LNCaP clone FGC (cell line): ENCODE results near the gene KLC1.

Experiments used
- DNase-seq: peaks from one replicate; pipeline ENCODE4 v3.0.0-alpha.2; 2011; ENCODE audit warnings: low read depth
- H3K4me3 ChIP-seq: 2 replicates; pipeline ENCODE4 v1.5.1; 2011; ENCODE audit warnings: mild to moderate bottlenecking, low read depth, low read length, control low read depth
- CTCF ChIP-seq: IDR thresholded peaks from 2 replicates; pipeline ENCODE4 v1.5.1; 2012; ENCODE audit warnings: mild to moderate bottlenecking; ENCODE audit not compliant: control insufficient read depth, insufficient read depth; ENCODE audit errors: extremely low read depth

The KLC1 gene

GRCh38 chr14:103733651-103734050, 104.6 kb downstream of the KLC1 start:
- no peak for TF ChIP-seq CTCF
- no peak overlapping the region for H3K4me3 ChIP-seq
- no peak for DNase-seq

DNA sequence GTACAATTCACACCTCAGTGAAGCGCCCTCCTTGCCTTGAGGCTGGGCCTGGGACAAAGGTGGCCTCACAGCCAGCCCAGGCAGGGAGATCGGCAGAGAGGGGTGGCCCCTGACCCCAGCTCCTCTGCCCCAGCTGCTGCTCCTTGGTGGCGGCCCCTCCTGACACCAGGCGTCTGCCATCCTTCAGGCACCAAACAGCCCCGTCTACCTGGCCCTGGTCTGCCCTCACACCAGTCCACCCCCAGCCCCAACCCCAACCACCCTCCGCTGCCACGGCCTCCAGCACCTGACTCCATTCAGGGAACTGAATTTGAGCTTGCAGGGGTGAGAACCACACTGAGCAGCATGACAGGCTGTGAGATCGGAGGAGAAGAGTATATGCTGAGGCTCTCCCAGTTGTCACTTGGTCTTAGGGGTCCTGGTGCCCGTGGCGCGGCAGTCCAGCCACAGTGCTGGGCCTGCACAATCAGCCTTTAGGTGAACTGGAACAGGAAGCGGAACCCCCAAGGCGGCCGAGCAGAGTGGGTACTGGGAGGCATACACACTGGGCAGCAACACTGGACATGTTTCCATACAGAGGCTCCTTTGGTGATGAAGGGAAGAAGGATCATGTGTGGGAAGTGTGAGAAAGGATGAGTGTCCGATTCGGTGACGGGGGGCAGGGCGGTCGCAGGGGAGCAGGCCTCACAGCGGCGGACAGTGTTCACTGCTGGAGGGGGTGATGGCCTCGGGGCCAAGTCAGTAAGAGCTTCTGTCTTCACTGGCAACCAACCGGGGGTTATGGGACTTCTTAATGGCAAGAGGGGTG, 105.3 kb downstream of the KLC1 start:
- no peak overlapping the region for H3K4me3 ChIP-seq
- no peak for TF ChIP-seq CTCF
- no peak for DNase-seq

DNA sequence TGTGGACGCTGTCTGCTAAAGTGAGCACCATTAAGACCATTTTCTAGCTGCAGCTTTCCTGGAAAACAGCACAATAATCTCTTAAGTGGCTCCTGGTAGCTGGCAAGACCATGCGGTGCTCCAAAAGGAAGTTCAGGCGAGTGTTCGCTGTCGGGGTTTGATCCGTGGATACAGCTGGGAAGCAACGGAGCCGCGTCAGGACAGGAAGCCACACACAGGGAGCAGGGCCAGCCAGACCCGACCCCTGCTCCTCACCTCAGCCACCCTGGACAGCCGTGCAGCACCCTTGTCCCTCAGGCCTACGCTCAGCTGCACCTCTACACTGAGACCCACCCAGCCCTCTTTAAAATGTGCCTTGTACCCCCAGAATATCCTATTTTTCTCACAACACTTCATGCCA, 106.0 kb downstream of the KLC1 start:
- H3K4me3 ChIP-seq: no peak overlapping the region
- TF ChIP-seq CTCF: no peak
- no peak for DNase-seq

- no peak for TF ChIP-seq CTCF
- H3K4me3 ChIP-seq: no peak overlapping the region
- DNase-seq: no peak
Observed at GRCh38 chr14:103735439-103735814, 106.4 kb downstream of the KLC1 start.

DNA sequence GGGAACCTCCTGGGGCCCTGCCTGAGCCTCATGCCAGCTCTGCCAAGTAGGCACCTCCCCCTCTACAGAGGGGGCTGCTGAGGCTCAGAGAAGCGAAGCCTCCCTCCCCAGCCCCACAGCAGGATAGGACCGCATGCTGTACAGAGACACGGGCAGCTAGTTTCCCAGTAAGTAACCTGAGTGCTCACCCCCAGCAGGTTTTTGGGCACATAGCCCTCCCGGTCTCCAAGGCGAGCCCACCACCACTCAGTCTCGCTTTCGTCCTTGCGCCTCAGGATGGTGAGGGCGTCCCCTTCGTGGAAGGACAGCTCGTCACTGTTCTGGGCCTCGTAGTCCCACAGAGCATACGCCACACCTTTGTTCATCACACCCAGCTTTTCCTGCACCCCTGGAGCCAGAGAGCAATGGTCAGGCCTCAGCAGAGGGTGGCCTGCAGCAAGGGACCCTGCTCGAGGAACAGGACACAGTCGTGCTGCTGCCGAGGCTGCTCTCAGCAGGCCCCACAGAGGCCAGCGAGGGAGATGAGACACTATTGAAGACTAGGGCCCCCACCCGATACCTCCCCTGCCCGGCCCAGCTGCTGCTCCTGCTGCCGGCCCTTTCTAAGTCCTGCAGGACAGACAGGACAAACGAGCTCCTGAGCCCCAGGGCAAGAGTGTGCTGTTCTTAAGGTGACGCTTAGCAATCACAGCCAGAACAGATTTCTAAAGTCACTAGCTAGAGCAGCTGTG, 107.0 kb downstream of the KLC1 start:
- TF ChIP-seq CTCF: no peak
- DNase-seq: peak; percentile 83
- no peak overlapping the region for H3K4me3 ChIP-seq

- no peak for DNase-seq
- no peak overlapping the region for H3K4me3 ChIP-seq
- TF ChIP-seq CTCF: no peak
Observed at GRCh38 chr14:103736546-103737431, 107.8 kb downstream of the KLC1 start.
